B cell (primary cell): ENCODE measurements around the gene TANC1. TPM values are rescaled to one million over a fixed set of nuclear protein-coding genes. Genes with fewer than 3 reads are reported as not detected.

Experiments used
- ATAC-seq: fragments of 200-7000 bp; cut with Tn5 transposase; one replicate; pipeline ENCODE4 v1.10.0; 2021; ENCODE audit warnings: low read depth, mild to moderate bottlenecking, moderate number of reproducible peaks, moderate library complexity
- CTCF ChIA-PET: fragments of 350-600 bp; sonication (Branson Sonifier 250); formaldehyde crosslinking; loops from one replicate; lab custom pipeline; 2021; ENCODE audit warnings: antibody characterized with exemption, inconsistent platforms; lab: Charles Lee
- POLR2A ChIA-PET: fragments of 350-600 bp; sonication (Branson Sonifier 250); formaldehyde crosslinking; loops from one replicate; lab custom pipeline; 2021; ENCODE audit warnings: antibody characterized with exemption; lab: Charles Lee
- DNase-seq: peaks from one replicate; pipeline ENCODE4 v3.0.0; 2013
- H2AFZ ChIP-seq: 2 replicates; pipeline ENCODE4 v1.6.1; 2012; ENCODE audit warnings: mild to moderate bottlenecking, low read depth, low read length; ENCODE audit not compliant: insufficient read depth, poor library complexity, severe bottlenecking
- H3K27ac ChIP-seq, 2 donors: 1 replicate in 1 of 2; 2 replicates in 1 of 2; pipeline ENCODE4 v1.5.1; 2012 to 2013; ENCODE audit warnings: low read length in 2 of 2, mild to moderate bottlenecking in 2 of 2, moderate library complexity in 1 of 2
- H3K27me3 ChIP-seq, 4 experiments: fragments of 200-600 bp in 1 of 4; sonication (generic) in 1 of 4; replicated peaks in 1 of 4; 1 replicate in 2 of 4; 2 replicates in 2 of 4; pipeline versions ENCODE4 v1.6.1 to v1.7.0; 2013 to 2016; ENCODE audit warnings: low read length in 3 of 4, mild to moderate bottlenecking in 2 of 4, mixed read lengths in 1 of 4, moderate library complexity in 1 of 4; ENCODE audit not compliant: insufficient read depth in 4 of 4, control insufficient read depth in 3 of 4; ENCODE audit errors: control extremely low read depth in 1 of 4
- H3K36me3 ChIP-seq, 2 experiments: replicated peaks in 1 of 2; 1 replicate in 1 of 2; 2 replicates in 1 of 2; pipeline versions ENCODE4 v1.6.1 to v1.7.1; 2013; ENCODE audit warnings: low read length in 1 of 2; ENCODE audit not compliant: insufficient read depth in 2 of 2, control insufficient read depth in 1 of 2; ENCODE audit errors: control extremely low read depth in 1 of 2, extremely low read depth in 1 of 2
- H3K4me1 ChIP-seq, 2 donors: fragments of 200-600 bp in 1 of 2; sonication (generic) in 1 of 2; 1 replicate in 1 of 2; 2 replicates in 1 of 2; pipeline versions ENCODE4 v1.5.1 to v1.6.1; 2013 to 2017; ENCODE audit warnings: low read length in 2 of 2; ENCODE audit not compliant: control insufficient read depth in 2 of 2, insufficient read depth in 2 of 2
- H3K4me2 ChIP-seq: replicated peaks from 2 replicates; pipeline ENCODE3; 2012; ENCODE audit warnings: mild to moderate bottlenecking, low read depth, low read length; ENCODE audit not compliant: poor library complexity, severe bottlenecking
- H3K4me3 ChIP-seq, 5 experiments: fragments of 200-600 bp in 1 of 5; sonication (generic) in 1 of 5; 1 replicate in 3 of 5; 2 replicates in 2 of 5; pipeline versions ENCODE4 v1.5.1 to v1.7.0; 2011 to 2016; ENCODE audit warnings: low read length in 4 of 5, mild to moderate bottlenecking in 4 of 5, low read depth in 2 of 5, control low read depth in 1 of 5, moderate library complexity in 1 of 5; ENCODE audit not compliant: insufficient read depth in 1 of 5; ENCODE audit errors: control extremely low read depth in 1 of 5, extremely low read depth in 1 of 5
- H3K79me2 ChIP-seq: fragments of 200-600 bp; sonication (generic); one replicate; pipeline ENCODE4 v1.6.0; 2016; ENCODE audit warnings: low read length; ENCODE audit not compliant: control insufficient read depth, insufficient read depth
- H3K9ac ChIP-seq: fragments of 200-600 bp; sonication (generic); 2 replicates; pipeline ENCODE4 v1.6.1; 2017; ENCODE audit warnings: mild to moderate bottlenecking, low read length, moderate library complexity
- H3K9me3 ChIP-seq, 3 donors: one replicate each; pipeline versions ENCODE4 v1.6.1 to v1.7.1; 2013; ENCODE audit warnings: low read length in 2 of 3; ENCODE audit not compliant: control insufficient read depth in 2 of 3, insufficient read depth in 1 of 3; ENCODE audit errors: control extremely low read depth in 1 of 3
- H4K20me1 ChIP-seq: 2 replicates; pipeline ENCODE4 v1.6.0; 2012; ENCODE audit warnings: mild to moderate bottlenecking, low read length; ENCODE audit not compliant: insufficient read depth, control insufficient read depth, poor library complexity, severe bottlenecking
- H3K27ac Mint-ChIP-seq: one replicate; pipeline ENCODE4 v1.8.0; 2021; ENCODE audit warnings: mixed read lengths
- H3K27me3 Mint-ChIP-seq: one replicate; pipeline ENCODE4 v1.8.0; 2021; ENCODE audit warnings: mixed read lengths
- H3K4me1 Mint-ChIP-seq: one replicate; pipeline ENCODE4 v1.8.0; 2021; ENCODE audit warnings: mixed read lengths
- H3K4me3 Mint-ChIP-seq: one replicate; pipeline ENCODE4 v1.8.0; 2021; ENCODE audit warnings: mixed read lengths
- H3K9me3 Mint-ChIP-seq: one replicate; pipeline ENCODE4 v1.8.0; 2022; ENCODE audit warnings: mixed read lengths; ENCODE audit not compliant: insufficient read depth
- EZH2 ChIP-seq: IDR thresholded peaks from 2 replicates; pipeline ENCODE4 v1.6.1; 2012; ENCODE audit warnings: borderline replicate concordance, low read depth, mild to moderate bottlenecking, moderate library complexity, low read length; ENCODE audit not compliant: insufficient read depth, poor library complexity, severe bottlenecking
- WGBS: methylation state at CpG from one replicate; pipeline ENCODE4 v1.1.5; 2013; ENCODE audit warnings: missing lambda C conversion rate; ENCODE audit not compliant: insufficient coverage; 5-methylcytosine and 5-hydroxymethylcytosine counted together
- intact Hi-C: fragments of 100-400 bp; cut with micrococcal nuclease; formaldehyde crosslinking; loops from one replicate; pipeline ENCODE4 v1.10.0; 2022
- polyA plus RNA-seq: library from polyadenylated mRNA; depleted of rRNA; stranded (reverse); fragments of >200 nt; gene quantifications from 2 replicates; pipeline ENCODE4 v1.2.3, GENCODE V29; 2012
- total RNA-seq, 2 donors: library from RNA; stranded (reverse); fragments of 120-200 nt in 1 of 2; gene quantifications; 1 replicate in 1 of 2; 2 replicates in 1 of 2; pipeline versions ENCODE4 v1.2.3 to v1.2.4, GENCODE V29; 2013 to 2022
- TF ChIP-seq, protein P1 (sequence below): fragments of 200-600 bp; IDR thresholded peaks from one replicate; pipeline ENCODE4 v1.8.0; 2022; ENCODE audit warnings: antibody characterized with exemption, mild to moderate bottlenecking

Gene TANC1
- total and polyA plus RNA-seq, 2 donors (not counting 1 experiment from before 2014, with no cell fraction given): 0.13 TPM; not detected in 1

DNA sequence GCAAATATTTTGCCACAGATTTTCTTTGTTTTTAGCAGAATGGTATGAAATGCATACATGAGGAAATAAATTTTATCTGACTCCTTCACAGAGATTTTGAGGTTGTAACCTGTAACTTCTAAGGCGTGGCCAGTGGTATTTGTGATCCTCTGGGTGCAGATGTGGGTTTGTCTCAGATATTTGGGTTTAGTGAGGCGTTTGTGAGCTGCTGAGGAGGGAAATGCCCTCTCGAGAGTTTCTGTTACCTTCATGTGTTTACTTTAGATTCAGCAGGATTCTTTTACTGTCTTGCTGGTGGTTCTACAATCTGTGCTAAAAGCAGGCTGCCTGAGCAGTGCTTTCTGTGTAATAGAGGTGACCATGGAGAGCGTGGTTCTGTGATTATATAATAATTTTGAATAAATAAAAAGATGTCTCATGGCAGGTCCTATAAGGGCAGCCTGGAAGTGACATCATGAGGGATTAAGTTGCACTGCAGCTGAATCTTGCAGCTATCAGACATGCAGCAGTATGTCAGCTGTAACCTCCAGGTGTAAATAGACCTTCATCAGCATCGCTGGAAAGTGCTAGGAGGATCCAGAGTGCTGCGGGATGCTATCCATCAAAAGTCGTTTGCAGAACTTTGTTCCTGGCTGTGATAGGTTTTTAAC lies 34.1 kb downstream of the TANC1 start:
- H3K4me1 ChIP-seq: no peaks in the 10 kb centered on the region
- H3K4me3 ChIP-seq: no peak overlapping the region
- Mint-ChIP-seq H3K27me3 (peaks cover 7% of the 10 kb centered on the region), H3K4me1 (peaks cover 3% of the 10 kb centered on the region), H3K27ac (no peak overlapping the region), H3K9me3 (no peaks in the 10 kb centered on the region), H3K4me3 (no peak overlapping the region)
- no peak for TF ChIP-seq EZH2
- H3K27ac ChIP-seq: no peak overlapping the region
- WGBS: 75% methylated on average over 5 of the region's 7 CpGs
- no peak for ATAC-seq
- H4K20me1 ChIP-seq: no peaks in the 10 kb centered on the region
- no peak for DNase-seq
- H3K9me3 ChIP-seq: peaks cover 0 to 2% (median 0%) of the 10 kb centered on the region in 3 donors
- H3K9ac ChIP-seq: no peak overlapping the region
- ChIA-PET CTCF (no interaction called here), POLR2A (no interaction called here)
- H3K36me3 ChIP-seq: no peaks in the 10 kb centered on the region
- intact Hi-C loops: no loop called here
- H3K27me3 ChIP-seq: no peaks in the 10 kb centered on the region
- no peaks in the 10 kb centered on the region for H3K79me2 ChIP-seq
- no peak overlapping the region for H3K4me2 ChIP-seq
- H2AFZ ChIP-seq: no peak overlapping the region

GRCh38 chr2:159003555-159003954 lies 35.1 kb downstream of the TANC1 start:
- DNase-seq (no peak), ATAC-seq (no peak)
- H3K4me1 Mint-ChIP-seq: no peaks in the 10 kb centered on the region
- no peak overlapping the region for H2AFZ ChIP-seq
- H3K27me3 ChIP-seq: no peaks in the 10 kb centered on the region
- peaks cover 0 to 2% (median 0%) of the 10 kb centered on the region in 3 donors for H3K9me3 ChIP-seq
- H3K27ac ChIP-seq: no peak overlapping the region
- H3K9ac ChIP-seq: no peak overlapping the region
- intact Hi-C loops: no loop called here
- WGBS: 97% methylated on average over 8 of the region's 13 CpGs
- no peaks in the 10 kb centered on the region for H3K9me3 Mint-ChIP-seq
- ChIA-PET CTCF (no interaction called here), POLR2A (no interaction called here)
- no peaks in the 10 kb centered on the region for H3K79me2 ChIP-seq
- no peak overlapping the region for H3K4me3 Mint-ChIP-seq
- H3K27me3 Mint-ChIP-seq: peaks cover 3% of the 10 kb centered on the region
- H3K36me3 ChIP-seq: no peaks in the 10 kb centered on the region
- H4K20me1 ChIP-seq: no peaks in the 10 kb centered on the region
- H3K4me1 ChIP-seq: no peaks in the 10 kb centered on the region
- no peak overlapping the region for H3K4me3 ChIP-seq
- TF ChIP-seq EZH2: no peak
- TF ChIP-seq, protein P1, sequence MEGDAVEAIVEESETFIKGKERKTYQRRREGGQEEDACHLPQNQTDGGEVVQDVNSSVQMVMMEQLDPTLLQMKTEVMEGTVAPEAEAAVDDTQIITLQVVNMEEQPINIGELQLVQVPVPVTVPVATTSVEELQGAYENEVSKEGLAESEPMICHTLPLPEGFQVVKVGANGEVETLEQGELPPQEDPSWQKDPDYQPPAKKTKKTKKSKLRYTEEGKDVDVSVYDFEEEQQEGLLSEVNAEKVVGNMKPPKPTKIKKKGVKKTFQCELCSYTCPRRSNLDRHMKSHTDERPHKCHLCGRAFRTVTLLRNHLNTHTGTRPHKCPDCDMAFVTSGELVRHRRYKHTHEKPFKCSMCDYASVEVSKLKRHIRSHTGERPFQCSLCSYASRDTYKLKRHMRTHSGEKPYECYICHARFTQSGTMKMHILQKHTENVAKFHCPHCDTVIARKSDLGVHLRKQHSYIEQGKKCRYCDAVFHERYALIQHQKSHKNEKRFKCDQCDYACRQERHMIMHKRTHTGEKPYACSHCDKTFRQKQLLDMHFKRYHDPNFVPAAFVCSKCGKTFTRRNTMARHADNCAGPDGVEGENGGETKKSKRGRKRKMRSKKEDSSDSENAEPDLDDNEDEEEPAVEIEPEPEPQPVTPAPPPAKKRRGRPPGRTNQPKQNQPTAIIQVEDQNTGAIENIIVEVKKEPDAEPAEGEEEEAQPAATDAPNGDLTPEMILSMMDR: no peak
- H3K4me2 ChIP-seq: no peak overlapping the region
- no peak overlapping the region for H3K27ac Mint-ChIP-seq
